DND-41 (cell line): ENCODE data around the gene MYO1E.

Experiments used
- CTCF ChIP-seq: IDR thresholded peaks from 2 replicates; pipeline ENCODE4 v1.5.1; 2012; ENCODE audit warnings: borderline replicate concordance, low read length, moderate library complexity, mild to moderate bottlenecking; ENCODE audit not compliant: poor library complexity, severe bottlenecking; ENCODE audit errors: extremely low read depth
- EZH2 ChIP-seq: IDR thresholded peaks from 3 replicates; pipeline ENCODE4 v1.6.1; 2012; ENCODE audit warnings: borderline replicate concordance, low read depth, mild to moderate bottlenecking, moderate library complexity, low read length, inconsistent platforms; ENCODE audit not compliant: severe bottlenecking

GRCh38 chr15:59345326-59345725 is 27.3 kb downstream of the MYO1E start:
- TF ChIP-seq CTCF (no peak), EZH2 (no peak)
